Ishikawa (cell line): ENCODE results near the gene CCL17.
A peak's percentile ranks its signal among the peaks of the same experiment; 100 is the strongest.

Source experiments
- CEBPB ChIP-seq: IDR thresholded peaks from 2 replicates; pipeline ENCODE4 v1.6.1; 2012
- CREB1 ChIP-seq: IDR thresholded peaks from 2 replicates; pipeline ENCODE4 v1.6.1; 2012; ENCODE audit warnings: low read depth
- EGR1 ChIP-seq: IDR thresholded peaks from 2 replicates; pipeline ENCODE4 v1.6.1; 2012
- EP300 ChIP-seq: IDR thresholded peaks from 2 replicates; pipeline ENCODE4 v1.6.1; 2012; ENCODE audit warnings: borderline replicate concordance
- FOXM1 ChIP-seq: IDR thresholded peaks from 2 replicates; pipeline ENCODE4 v1.6.1; 2012; ENCODE audit warnings: low read depth, borderline replicate concordance
- NFIC ChIP-seq: IDR thresholded peaks from 2 replicates; pipeline ENCODE4 v1.6.1; 2012
- RAD21 ChIP-seq: IDR thresholded peaks from 2 replicates; pipeline ENCODE4 v1.6.1; 2012; ENCODE audit warnings: low read depth
- TAF1 ChIP-seq: IDR thresholded peaks from 2 replicates; pipeline ENCODE4 v1.6.1; 2012; ENCODE audit warnings: low read depth, mild to moderate bottlenecking
- TCF12 ChIP-seq: IDR thresholded peaks from 2 replicates; pipeline ENCODE4 v1.6.1; 2012; ENCODE audit warnings: low read depth
- TEAD4 ChIP-seq: IDR thresholded peaks from 2 replicates; pipeline ENCODE4 v1.6.1; 2012
- USF1 ChIP-seq: IDR thresholded peaks from 2 replicates; pipeline ENCODE4 v1.6.1; 2012
- YY1 ChIP-seq: IDR thresholded peaks from 2 replicates; pipeline ENCODE4 v1.6.1; 2012; ENCODE audit warnings: low read depth
- ZBTB7A ChIP-seq: IDR thresholded peaks from 2 replicates; pipeline ENCODE4 v1.6.1; 2012; ENCODE audit warnings: low read depth
- TF ChIP-seq, protein P1 (sequence below): IDR thresholded peaks from 2 replicates; pipeline ENCODE4 v1.6.1; 2012
- TF ChIP-seq, protein P2 (sequence below): IDR thresholded peaks from 2 replicates; pipeline ENCODE4 v1.6.1; 2012; ENCODE audit warnings: low read depth, mild to moderate bottlenecking

The CCL17 gene

GRCh38 chr16:57406881-57407280, 2.3 kb downstream of the CCL17 start:
- TF ChIP-seq ZBTB7A (no peak), TCF12 (no peak)

GRCh38 chr16:57407521-57408353, 3.2 kb downstream of the CCL17 start:
- TF ChIP-seq TAF1, result no peak
- TF ChIP-seq USF1, result no peak
- no peak for TF ChIP-seq TCF12
- TF ChIP-seq EGR1, result no peak
- no peak for TF ChIP-seq RAD21
- TF ChIP-seq, protein P1, sequence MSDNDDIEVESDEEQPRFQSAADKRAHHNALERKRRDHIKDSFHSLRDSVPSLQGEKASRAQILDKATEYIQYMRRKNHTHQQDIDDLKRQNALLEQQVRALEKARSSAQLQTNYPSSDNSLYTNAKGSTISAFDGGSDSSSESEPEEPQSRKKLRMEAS, result no peak
- no peak for TF ChIP-seq YY1
- no peak for TF ChIP-seq NFIC
- TF ChIP-seq, protein P2, sequence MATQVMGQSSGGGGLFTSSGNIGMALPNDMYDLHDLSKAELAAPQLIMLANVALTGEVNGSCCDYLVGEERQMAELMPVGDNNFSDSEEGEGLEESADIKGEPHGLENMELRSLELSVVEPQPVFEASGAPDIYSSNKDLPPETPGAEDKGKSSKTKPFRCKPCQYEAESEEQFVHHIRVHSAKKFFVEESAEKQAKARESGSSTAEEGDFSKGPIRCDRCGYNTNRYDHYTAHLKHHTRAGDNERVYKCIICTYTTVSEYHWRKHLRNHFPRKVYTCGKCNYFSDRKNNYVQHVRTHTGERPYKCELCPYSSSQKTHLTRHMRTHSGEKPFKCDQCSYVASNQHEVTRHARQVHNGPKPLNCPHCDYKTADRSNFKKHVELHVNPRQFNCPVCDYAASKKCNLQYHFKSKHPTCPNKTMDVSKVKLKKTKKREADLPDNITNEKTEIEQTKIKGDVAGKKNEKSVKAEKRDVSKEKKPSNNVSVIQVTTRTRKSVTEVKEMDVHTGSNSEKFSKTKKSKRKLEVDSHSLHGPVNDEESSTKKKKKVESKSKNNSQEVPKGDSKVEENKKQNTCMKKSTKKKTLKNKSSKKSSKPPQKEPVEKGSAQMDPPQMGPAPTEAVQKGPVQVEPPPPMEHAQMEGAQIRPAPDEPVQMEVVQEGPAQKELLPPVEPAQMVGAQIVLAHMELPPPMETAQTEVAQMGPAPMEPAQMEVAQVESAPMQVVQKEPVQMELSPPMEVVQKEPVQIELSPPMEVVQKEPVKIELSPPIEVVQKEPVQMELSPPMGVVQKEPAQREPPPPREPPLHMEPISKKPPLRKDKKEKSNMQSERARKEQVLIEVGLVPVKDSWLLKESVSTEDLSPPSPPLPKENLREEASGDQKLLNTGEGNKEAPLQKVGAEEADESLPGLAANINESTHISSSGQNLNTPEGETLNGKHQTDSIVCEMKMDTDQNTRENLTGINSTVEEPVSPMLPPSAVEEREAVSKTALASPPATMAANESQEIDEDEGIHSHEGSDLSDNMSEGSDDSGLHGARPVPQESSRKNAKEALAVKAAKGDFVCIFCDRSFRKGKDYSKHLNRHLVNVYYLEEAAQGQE, result no peak
- TF ChIP-seq CEBPB, result no peak
- TF ChIP-seq FOXM1, result no peak
- TF ChIP-seq ZBTB7A, result no peak
- TF ChIP-seq TEAD4, result no peak
- TF ChIP-seq EP300, result no peak
- no peak for TF ChIP-seq CREB1

DNA sequence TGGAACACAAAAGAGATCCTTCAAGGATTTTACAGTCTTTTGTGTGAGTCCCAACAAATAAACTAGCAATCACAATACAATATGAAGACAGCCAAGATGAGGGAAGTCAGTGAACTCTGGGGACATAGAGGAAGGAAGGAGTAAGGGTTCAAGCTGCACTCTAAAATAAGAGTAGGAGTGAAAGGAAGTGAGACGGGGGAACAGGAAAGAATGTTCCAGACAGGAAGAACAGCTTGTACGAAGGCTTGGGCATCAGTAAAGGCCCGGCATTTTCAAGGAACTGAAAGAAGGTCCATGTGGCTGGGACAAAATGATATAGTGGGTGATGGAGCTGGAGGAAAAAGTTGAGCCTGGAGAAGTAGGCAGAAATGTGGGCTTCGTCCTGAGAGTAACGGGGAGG, 4.5 kb downstream of the CCL17 start:
- TF ChIP-seq TEAD4, result no peak

- no peak for TF ChIP-seq CEBPB
- TF ChIP-seq TCF12, result no peak
- TF ChIP-seq, protein P1, result peak; percentile 32; the same call in 1 of the 2 replicates
These were observed 5.5 kb downstream of the CCL17 start for GRCh38 chr16:57409870-57410587.

- no peak for TF ChIP-seq ZBTB7A
- no peak for TF ChIP-seq RAD21
- TF ChIP-seq USF1, result no peak
- TF ChIP-seq, protein P2, result no peak
- no peak for TF ChIP-seq TCF12
- no peak for TF ChIP-seq EGR1
- TF ChIP-seq TAF1, result no peak
- TF ChIP-seq CEBPB, result no peak
- no peak for TF ChIP-seq TEAD4
These were observed 6.9 kb downstream of the CCL17 start for GRCh38 chr16:57411362-57411976.

- TF ChIP-seq CREB1 (no peak), USF1 (no peak), TCF12 (no peak), CEBPB (no peak), NFIC (no peak)
These were observed 8.0 kb downstream of the CCL17 start for GRCh38 chr16:57412584-57412983.
